HG03097 (cell line): ENCODE results near the gene SSU72.
"Not testable (repeated sequence)": the region's sequence is repeated elsewhere in the genome, so short reads cannot be mapped to it uniquely, and the experiment has no call there.

Experiments used
- ATAC-seq: cut with Tn5 transposase; IDR thresholded peaks from one replicate; pipeline ENCODE4 v1.9.1; 2021; ENCODE audit not compliant: unreplicated experiment, low FRiP score

SSU72 gene

GRCh38 chr1:1543706-1544099 lies 31.0 kb downstream of the SSU72 start:
- ATAC-seq, result no peak

- no peak for ATAC-seq
These were observed 31.6 kb downstream of the SSU72 start for GRCh38 chr1:1542766-1543705.

GRCh38 chr1:1541956-1542765 lies 32.5 kb downstream of the SSU72 start:
- ATAC-seq, result no peak

GRCh38 chr1:1540818-1541628 lies 33.6 kb downstream of the SSU72 start:
- no peak for ATAC-seq

- no peak for ATAC-seq
These were observed 34.4 kb downstream of the SSU72 start, which contains the start of gene TMEM240 for GRCh38 chr1:1540090-1540817. Gene TMEM240, minus strand, starts transcription at chr1:1540624. Its CDS starts 278 bp downstream, at chr1:1540346.

- no peak for ATAC-seq
These were observed 35.2 kb downstream of the SSU72 start for GRCh38 chr1:1539310-1540089.

GRCh38 chr1:1538989-1539309 lies 35.7 kb downstream of the SSU72 start:
- ATAC-seq, result no peak

GRCh38 chr1:1538334-1538733 lies 36.3 kb downstream of the SSU72 start:
- ATAC-seq, result no peak

GRCh38 chr1:1537626-1538250 lies 36.9 kb downstream of the SSU72 start:
- no peak for ATAC-seq

- ATAC-seq, result no peak
These were observed 37.6 kb downstream of the SSU72 start for GRCh38 chr1:1536938-1537546.

- ATAC-seq, result no peak
These were observed 38.4 kb downstream of the SSU72 start for GRCh38 chr1:1536019-1536937.

- no peak for ATAC-seq
These were observed 39.3 kb downstream of the SSU72 start for GRCh38 chr1:1535201-1536018.

- no peak for ATAC-seq
These were observed 40.1 kb downstream of the SSU72 start for GRCh38 chr1:1534401-1535154.

GRCh38 chr1:1533894-1534291 lies 40.8 kb downstream of the SSU72 start:
- ATAC-seq, result not testable (repeated sequence)

GRCh38 chr1:1533176-1533893 lies 41.3 kb downstream of the SSU72 start:
- not testable (repeated sequence) for ATAC-seq
